ENCODE measurements around the gene TPD52L1. TPM values are rescaled to one million over a fixed set of nuclear protein-coding genes. Genes with fewer than 3 reads are reported as not detected.

Gene TPD52L1
- total and polyA plus RNA-seq, 4 experiments from 2014 or later: 0.33 to 0.62 (median 0.35) TPM; not detected in 1

DNA sequence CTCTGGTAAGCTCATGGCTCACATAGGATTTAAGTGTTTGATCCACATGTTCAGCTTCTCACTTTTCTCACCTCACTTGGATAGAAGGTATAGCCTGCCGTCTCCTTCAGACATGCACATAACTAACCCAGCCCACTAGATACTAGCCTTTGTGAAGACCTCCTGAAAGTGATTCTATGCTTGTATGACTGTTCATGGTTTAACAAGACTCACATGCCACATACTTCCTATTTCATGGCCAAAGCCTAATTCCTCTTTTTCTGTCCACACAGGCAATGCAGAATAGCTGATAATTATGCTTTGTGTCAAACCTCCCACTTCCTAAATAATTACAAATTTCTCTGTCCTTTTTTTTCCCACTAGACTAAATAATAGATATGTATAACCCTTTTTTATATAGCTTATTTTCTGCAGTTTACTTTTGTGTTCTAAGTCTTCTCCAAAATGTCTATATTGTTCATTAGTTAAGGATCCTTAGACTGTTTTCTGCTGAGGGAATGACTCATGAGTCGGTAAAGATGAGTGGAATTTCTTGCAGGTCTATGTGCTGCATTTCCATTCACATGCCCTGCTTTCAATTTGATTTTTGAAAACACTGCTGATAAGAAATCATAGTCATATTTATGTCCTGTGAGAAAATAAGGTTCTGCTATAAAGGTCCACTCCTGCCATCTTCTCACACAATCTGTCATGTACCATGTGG lies 105.2 kb downstream of the TPD52L1 start:
- H3K4me1 ChIP-seq (ENCODE audit: insufficient read depth, low read length): no peaks in the 10 kb centered on the region
- H3K4me3 ChIP-seq (ENCODE audit: low read length in 2 of 2): no peak overlapping the region
- H3K4me3 Mint-ChIP-seq: no peak overlapping the region
- no peaks in the 10 kb centered on the region for H3K36me3 ChIP-seq (ENCODE audit: insufficient read depth, low read length)
- H3K27me3 Mint-ChIP-seq: no peaks in the 10 kb centered on the region
- CTCF ChIA-PET (ENCODE audit: partially characterized antibody): no interaction called here
- H3K27me3 ChIP-seq (ENCODE audit: insufficient read depth, low read length): no peaks in the 10 kb centered on the region
- no peaks in the 10 kb centered on the region for H3K4me1 Mint-ChIP-seq
- intact Hi-C loops (cut with micrococcal nuclease): no loop called here
- H3K27ac ChIP-seq (ENCODE audit: low read depth, low read length): no peak overlapping the region
- POLR2A ChIA-PET (ENCODE audit: partially characterized antibody): no interaction called here
- H3K36me3 Mint-ChIP-seq: no peaks in the 10 kb centered on the region
- H3K27ac Mint-ChIP-seq: no peak overlapping the region
- no peak for DNase-seq
- no peaks in the 10 kb centered on the region for H3K9me3 Mint-ChIP-seq
- no peaks in the 10 kb centered on the region for H3K9me3 ChIP-seq (ENCODE audit: control insufficient read depth in 1 of 2, low read length in 2 of 2)

DNA sequence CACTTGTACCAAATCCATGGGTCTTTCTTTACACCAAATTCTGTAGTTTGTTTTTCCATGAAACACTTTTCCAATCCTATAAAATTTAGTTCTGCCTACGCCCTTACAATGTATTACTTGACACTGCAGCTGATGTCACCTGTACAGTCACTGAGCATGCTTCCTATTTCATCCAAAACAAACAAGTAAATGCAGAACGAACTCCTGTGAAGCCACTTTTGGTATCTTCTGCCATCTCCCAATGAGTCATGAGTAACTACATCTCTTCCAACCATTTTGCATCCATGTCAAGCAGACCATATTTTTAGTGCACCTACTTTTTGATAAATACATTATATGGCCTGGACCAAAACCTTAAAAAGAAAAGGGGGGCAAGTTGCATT lies 105.8 kb downstream of the TPD52L1 start:
- no peaks in the 10 kb centered on the region for H3K9me3 Mint-ChIP-seq
- no peak overlapping the region for H3K27ac Mint-ChIP-seq
- H3K4me3 Mint-ChIP-seq: no peak overlapping the region
- H3K36me3 Mint-ChIP-seq: no peaks in the 10 kb centered on the region
- Histone ChIP-seq H3K9me3 (ENCODE audit: control insufficient read depth in 1 of 2, low read length in 2 of 2) (no peaks in the 10 kb centered on the region), H3K4me3 (ENCODE audit: low read length in 2 of 2) (no peak overlapping the region), H3K4me1 (ENCODE audit: insufficient read depth, low read length) (no peaks in the 10 kb centered on the region), H3K27me3 (ENCODE audit: insufficient read depth, low read length) (no peaks in the 10 kb centered on the region), H3K27ac (ENCODE audit: low read depth, low read length) (no peak overlapping the region), H3K36me3 (ENCODE audit: insufficient read depth, low read length) (no peaks in the 10 kb centered on the region)
- intact Hi-C loops (cut with micrococcal nuclease): no loop called here
- no peaks in the 10 kb centered on the region for H3K4me1 Mint-ChIP-seq
- CTCF ChIA-PET (ENCODE audit: partially characterized antibody): no interaction called here
- H3K27me3 Mint-ChIP-seq: no peaks in the 10 kb centered on the region
- DNase-seq: no peak
- POLR2A ChIA-PET (ENCODE audit: partially characterized antibody): no interaction called here

DNA sequence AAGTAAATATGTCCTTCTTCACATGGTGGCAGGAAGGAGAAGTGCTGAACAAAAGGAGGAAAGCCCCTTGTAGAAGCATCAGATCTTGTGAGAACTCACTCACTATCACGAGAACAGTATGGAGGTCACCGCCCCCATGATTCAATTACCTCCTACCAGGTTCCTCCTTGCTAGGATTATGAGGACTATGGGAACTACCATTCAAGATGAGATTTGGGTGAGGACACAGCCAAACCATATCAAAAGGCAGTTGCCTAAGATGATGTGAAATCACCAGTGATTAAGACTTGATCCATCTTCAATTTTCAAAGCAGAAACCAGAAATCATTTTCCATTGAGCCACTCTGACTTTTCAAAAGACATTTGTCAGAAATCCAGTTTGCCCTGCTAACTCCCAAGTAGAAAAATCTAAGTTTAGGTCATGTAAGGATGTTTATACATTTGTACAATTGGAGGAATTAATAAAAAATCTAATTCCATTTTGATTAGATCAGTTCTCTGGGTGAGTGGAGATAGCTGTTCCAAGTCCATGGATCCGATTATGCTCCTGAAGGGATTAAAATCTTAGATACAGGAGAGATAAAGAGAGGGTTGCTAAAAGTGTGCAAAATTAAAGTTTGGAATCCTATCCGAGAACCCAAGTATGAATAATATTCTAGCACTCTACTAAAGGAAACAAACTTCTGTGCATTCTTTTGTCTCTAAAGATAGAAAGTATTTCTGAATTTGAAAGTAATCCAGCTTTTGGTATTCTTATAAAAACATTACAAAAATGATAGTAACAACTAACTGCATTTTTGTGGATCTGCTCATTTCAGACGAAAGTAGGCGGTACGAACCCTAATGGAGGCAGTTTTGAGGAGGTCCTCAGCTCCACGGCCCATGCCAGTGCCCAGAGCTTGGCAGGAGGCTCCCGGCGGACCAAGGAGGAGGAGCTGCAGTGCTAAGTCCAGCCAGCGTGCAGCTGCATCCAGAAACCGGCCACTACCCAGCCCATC lies 108.7 kb downstream of the TPD52L1 start:
- H3K27me3 ChIP-seq (ENCODE audit: insufficient read depth, low read length): no peaks in the 10 kb centered on the region
- Mint-ChIP-seq H3K27ac (no peak overlapping the region), H3K36me3 (no peaks in the 10 kb centered on the region), H3K9me3 (no peaks in the 10 kb centered on the region), H3K27me3 (no peaks in the 10 kb centered on the region), H3K4me1 (no peaks in the 10 kb centered on the region), H3K4me3 (no peak overlapping the region)
- CTCF ChIA-PET (ENCODE audit: partially characterized antibody): interaction anchor here (1.4 kb wide), 1 partner anchor 11 kb away, joined by 4 read pairs; no protein-coding TSS in a partner anchor
- no peaks in the 10 kb centered on the region for H3K9me3 ChIP-seq (ENCODE audit: control insufficient read depth in 1 of 2, low read length in 2 of 2)
- no peaks in the 10 kb centered on the region for H3K36me3 ChIP-seq (ENCODE audit: insufficient read depth, low read length)
- no peak overlapping the region for H3K27ac ChIP-seq (ENCODE audit: low read depth, low read length)
- POLR2A ChIA-PET (ENCODE audit: partially characterized antibody): no interaction called here
- H3K4me1 ChIP-seq (ENCODE audit: insufficient read depth, low read length): no peaks in the 10 kb centered on the region
- intact Hi-C loops (cut with micrococcal nuclease): no loop called here
- no peak overlapping the region for H3K4me3 ChIP-seq (ENCODE audit: low read length in 2 of 2)
- no peak for DNase-seq

DNA sequence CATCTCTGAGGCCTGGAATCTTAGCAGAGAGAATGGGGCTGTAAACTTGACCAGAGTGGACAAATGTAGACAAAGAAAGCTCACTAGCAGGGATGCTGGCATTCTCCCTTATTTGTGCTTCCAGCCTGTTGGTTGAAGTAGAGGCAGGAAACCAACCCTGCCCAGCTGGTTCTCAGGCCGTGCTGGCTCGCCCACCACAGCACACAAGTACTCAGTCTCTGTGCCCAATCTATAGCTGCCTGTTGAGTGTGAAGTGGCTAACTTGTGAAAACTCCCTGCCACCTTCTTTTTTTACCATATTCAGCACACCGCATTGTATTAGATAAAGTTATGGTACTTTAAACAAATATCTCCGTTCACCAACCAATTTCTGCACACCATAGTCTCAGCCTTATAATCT lies 110.9 kb downstream of the TPD52L1 start:
- Histone ChIP-seq H3K27me3 (ENCODE audit: insufficient read depth, low read length) (no peaks in the 10 kb centered on the region), H3K4me1 (ENCODE audit: insufficient read depth, low read length) (no peaks in the 10 kb centered on the region), H3K27ac (ENCODE audit: low read depth, low read length) (no peak overlapping the region), H3K9me3 (ENCODE audit: control insufficient read depth in 1 of 2, low read length in 2 of 2) (no peaks in the 10 kb centered on the region), H3K36me3 (ENCODE audit: insufficient read depth, low read length) (no peaks in the 10 kb centered on the region), H3K4me3 (ENCODE audit: low read length in 2 of 2) (no peak overlapping the region)
- H3K9me3 Mint-ChIP-seq: peaks cover 0 to 4% (median 0%) of the 10 kb centered on the region in 8 donors
- DNase-seq: no peak
- intact Hi-C loops (cut with micrococcal nuclease): no loop called here
- no peak overlapping the region for H3K27ac Mint-ChIP-seq
- H3K4me1 Mint-ChIP-seq: no peaks in the 10 kb centered on the region
- POLR2A ChIA-PET (ENCODE audit: partially characterized antibody): no interaction called here
- H3K27me3 Mint-ChIP-seq: no peaks in the 10 kb centered on the region
- CTCF ChIA-PET (ENCODE audit: partially characterized antibody): interaction anchor here (0.9 kb wide), 2 partner anchors 17 to 46 kb away, joined by 3 read pairs; no protein-coding TSS in a partner anchor
- no peak overlapping the region for H3K4me3 Mint-ChIP-seq
- no peaks in the 10 kb centered on the region for H3K36me3 Mint-ChIP-seq

DNA sequence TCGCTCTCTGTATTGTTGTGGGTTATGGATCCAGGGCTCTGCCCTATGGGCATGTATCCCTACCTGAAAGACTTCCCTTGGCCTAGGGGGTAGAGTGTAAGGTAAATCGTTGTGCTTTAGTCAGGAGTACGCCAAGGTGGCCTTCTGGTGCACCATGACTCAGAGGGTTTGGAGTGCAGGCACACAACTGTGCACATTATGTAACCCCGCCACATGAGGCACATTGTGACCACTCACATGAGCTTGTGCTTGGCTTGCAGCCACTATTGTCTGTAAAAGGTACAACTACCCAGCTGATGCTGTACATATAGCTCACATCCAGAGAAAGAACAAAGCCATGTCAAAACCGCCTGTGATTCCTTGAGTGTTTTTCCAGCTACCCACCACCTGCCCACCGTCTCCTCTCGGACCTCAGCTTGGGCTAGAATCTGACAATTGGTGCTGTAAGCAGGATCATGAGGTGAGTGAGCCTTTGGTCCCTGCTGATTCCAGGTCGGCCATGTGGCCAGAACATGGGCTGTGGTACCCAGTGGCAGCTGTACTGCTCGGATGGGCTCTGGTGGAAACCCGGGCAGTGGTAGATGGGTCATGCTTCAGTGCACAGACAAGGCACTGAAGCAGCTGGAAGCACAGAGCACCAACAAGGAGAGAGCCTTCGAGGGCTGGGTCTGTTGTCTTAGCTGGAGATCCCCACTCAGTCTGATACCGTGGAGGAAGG lies 114.4 kb downstream of the TPD52L1 start:
- POLR2A ChIA-PET (ENCODE audit: partially characterized antibody): no interaction called here
- no peaks in the 10 kb centered on the region for H3K4me1 ChIP-seq (ENCODE audit: insufficient read depth, low read length)
- H3K27ac Mint-ChIP-seq: no peak overlapping the region

DNA sequence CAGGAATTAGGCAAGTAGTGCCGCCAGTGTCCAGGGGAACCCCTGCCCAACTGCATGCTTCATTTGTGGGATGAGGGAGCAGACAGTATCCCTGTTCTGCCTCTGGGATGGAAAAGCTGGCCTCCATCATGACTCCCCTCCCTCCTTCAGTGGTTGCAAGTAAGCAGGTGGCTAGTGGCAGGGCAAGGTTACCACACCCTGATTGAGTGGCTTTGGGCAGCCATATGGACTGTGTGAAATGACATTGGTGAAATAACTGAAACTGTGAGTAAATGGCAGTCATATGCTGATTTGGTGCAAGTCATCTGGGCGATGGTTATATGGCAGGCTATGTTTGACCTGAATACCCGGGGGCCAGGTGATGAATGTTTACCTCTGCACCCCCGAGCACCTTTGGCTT lies 115.2 kb downstream of the TPD52L1 start:
- H3K4me1 ChIP-seq (ENCODE audit: insufficient read depth, low read length): no peaks in the 10 kb centered on the region
- intact Hi-C loops (cut with micrococcal nuclease): no loop called here
- DNase-seq: no peak
- peaks cover 0 to 4% (median 0%) of the 10 kb centered on the region in 8 donors for H3K9me3 Mint-ChIP-seq
- H3K4me1 Mint-ChIP-seq: no peaks in the 10 kb centered on the region
- no peak overlapping the region for H3K4me3 Mint-ChIP-seq
- CTCF ChIA-PET (ENCODE audit: partially characterized antibody): no interaction called here
- no peak overlapping the region for H3K27ac Mint-ChIP-seq
- H3K27me3 Mint-ChIP-seq: no peaks in the 10 kb centered on the region
- H3K36me3 ChIP-seq (ENCODE audit: insufficient read depth, low read length): peaks cover 4% of the 10 kb centered on the region
- H3K36me3 Mint-ChIP-seq: peaks cover 21 to 24% of the 10 kb centered on the region in 2 donors
- H3K27ac ChIP-seq (ENCODE audit: low read depth, low read length): no peak overlapping the region
- H3K27me3 ChIP-seq (ENCODE audit: insufficient read depth, low read length): no peaks in the 10 kb centered on the region
- no peak overlapping the region for H3K4me3 ChIP-seq (ENCODE audit: low read length in 2 of 2)
- H3K9me3 ChIP-seq (ENCODE audit: control insufficient read depth in 1 of 2, low read length in 2 of 2): no peaks in the 10 kb centered on the region
- POLR2A ChIA-PET (ENCODE audit: partially characterized antibody): no interaction called here

More for the DNA sequence above, 114.4 kb downstream of the TPD52L1 start:
- Histone ChIP-seq H3K36me3 (ENCODE audit: insufficient read depth, low read length) (peaks cover 4% of the 10 kb centered on the region), H3K27me3 (ENCODE audit: insufficient read depth, low read length) (no peaks in the 10 kb centered on the region), H3K27ac (ENCODE audit: low read depth, low read length) (no peak overlapping the region), H3K4me3 (ENCODE audit: low read length in 2 of 2) (no peak overlapping the region), H3K9me3 (ENCODE audit: control insufficient read depth in 1 of 2, low read length in 2 of 2) (no peaks in the 10 kb centered on the region)
- intact Hi-C loops (cut with micrococcal nuclease): no loop called here
- H3K27me3 Mint-ChIP-seq: no peaks in the 10 kb centered on the region
- peaks cover 0 to 4% (median 0%) of the 10 kb centered on the region in 8 donors for H3K9me3 Mint-ChIP-seq
- CTCF ChIA-PET (ENCODE audit: partially characterized antibody): no interaction called here
- peaks cover 17 to 19% of the 10 kb centered on the region in 2 donors for H3K36me3 Mint-ChIP-seq
- no peak overlapping the region for H3K4me3 Mint-ChIP-seq
- DNase-seq: no peak
- no peaks in the 10 kb centered on the region for H3K4me1 Mint-ChIP-seq

Data from CD4-positive, alpha-beta memory T cell (primary cell).